Kidney epithelial cell (primary cell): ENCODE results near the gene FGF21. TPM values are rescaled to one million over a fixed set of nuclear protein-coding genes. Genes with fewer than 3 reads are reported as not detected.

ENCODE experiments used
- DNase-seq: peaks from one replicate; pipeline ENCODE4 v3.0.0-alpha.2; 2010; ENCODE audit warnings: low read depth
- H3K27me3 ChIP-seq: 2 replicates; pipeline ENCODE4 v1.6.0; 2011; ENCODE audit warnings: low read length; ENCODE audit not compliant: control insufficient read depth, insufficient read depth
- H3K36me3 ChIP-seq: 2 replicates; pipeline ENCODE4 v1.5.1; 2011; ENCODE audit warnings: low read length; ENCODE audit not compliant: control insufficient read depth, insufficient read depth
- H3K4me3 ChIP-seq: 2 replicates; pipeline ENCODE4 v1.5.1; 2011; ENCODE audit warnings: low read depth, mild to moderate bottlenecking, control low read depth, low read length
- CTCF ChIP-seq: IDR thresholded peaks from 2 replicates; pipeline ENCODE4 v1.5.1; 2011; ENCODE audit warnings: mild to moderate bottlenecking, moderate library complexity, low read length, control low read depth, inconsistent platforms; ENCODE audit not compliant: insufficient read depth, poor library complexity, severe bottlenecking
- total RNA-seq: library from RNA; depleted of rRNA; stranded (reverse); fragments of >200 nt; gene quantifications from 2 replicates; pipeline ENCODE4 v1.2.3, GENCODE V29; 2015

The FGF21 gene
- total RNA-seq, 1 donor from 2014 or later: 0.13 TPM

GRCh38 chr19:48768994-48769713 is 13.8 kb downstream of the FGF21 start:
- H3K27me3 ChIP-seq: peaks cover 11% of the 10 kb centered on the region
- TF ChIP-seq CTCF: no peak
- no peak overlapping the region for H3K4me3 ChIP-seq
- no peak for DNase-seq
- H3K36me3 ChIP-seq: no peaks in the 10 kb centered on the region

GRCh38 chr19:48770266-48770665 is 14.9 kb downstream of the FGF21 start:
- TF ChIP-seq CTCF: no peak
- Histone ChIP-seq H3K36me3 (no peaks in the 10 kb centered on the region), H3K4me3 (no peak overlapping the region), H3K27me3 (peaks cover 9% of the 10 kb centered on the region)
- no peak for DNase-seq

- no peak for DNase-seq
- Histone ChIP-seq H3K36me3 (no peaks in the 10 kb centered on the region), H3K27me3 (peaks cover 9% of the 10 kb centered on the region), H3K4me3 (no peak overlapping the region)
- no peak for TF ChIP-seq CTCF
Observed at GRCh38 chr19:48770734-48771472, 15.6 kb downstream of the FGF21 start.

- Histone ChIP-seq H3K36me3 (no peaks in the 10 kb centered on the region), H3K4me3 (no peak overlapping the region), H3K27me3 (peaks cover 9% of the 10 kb centered on the region)
- no peak for DNase-seq
- no peak for TF ChIP-seq CTCF
Observed at GRCh38 chr19:48772503-48772953, 17.2 kb downstream of the FGF21 start.

- no peaks in the 10 kb centered on the region for H3K36me3 ChIP-seq
- H3K27me3 ChIP-seq: no peaks in the 10 kb centered on the region
- TF ChIP-seq CTCF: no peak
- no peak overlapping the region for H3K4me3 ChIP-seq
- no peak for DNase-seq
Observed at GRCh38 chr19:48777139-48777538, 21.8 kb downstream of the FGF21 start.
